Measurements from ENCODE around the gene ZNF521.

Gene ZNF521

GRCh38 chr18:25360301-25360899 is 8.4 kb upstream of the ZNF521 start:
- TF ChIP-seq CTCF (IDR thresholded peaks at IDR 0.05; ENCODE audit: low read depth, low read length): no peak
- no peak for DNase-seq (ENCODE audit: extremely low read depth, low read depth)

GRCh38 chr18:25353080-25353479 is 1.1 kb upstream of the ZNF521 start:
- no peak for DNase-seq (ENCODE audit: extremely low read depth, low read depth)
- no peak for TF ChIP-seq CTCF (IDR thresholded peaks at IDR 0.05; ENCODE audit: low read depth, low read length)

- DNase-seq (ENCODE audit: extremely low read depth, low read depth): no peak
- no peak for TF ChIP-seq CTCF (IDR thresholded peaks at IDR 0.05; ENCODE audit: low read depth, low read length)
Measured at GRCh38 chr18:25352629-25353005, 651 bp upstream of the ZNF521 start.

GRCh38 chr18:25351280-25351775 is 638 bp downstream of the ZNF521 start:
- no peak for TF ChIP-seq CTCF (IDR thresholded peaks at IDR 0.05; ENCODE audit: low read depth, low read length)
- DNase-seq (ENCODE audit: extremely low read depth, low read depth): no peak

GRCh38 chr18:25350489-25351251 is 1.3 kb downstream of the ZNF521 start:
- DNase-seq (ENCODE audit: extremely low read depth, low read depth): no peak
- no peak; the same call in 1 of the 2 replicates for TF ChIP-seq CTCF (IDR thresholded peaks at IDR 0.05; ENCODE audit: low read depth, low read length)

GRCh38 chr18:25349926-25350487 is 2.0 kb downstream of the ZNF521 start:
- DNase-seq (ENCODE audit: extremely low read depth, low read depth): no peak
- no peak for TF ChIP-seq CTCF (IDR thresholded peaks at IDR 0.05; ENCODE audit: low read depth, low read length)

Measured in AG09319 (cell line).